Ovary (tissue), 3 donors: ENCODE results near the gene DNASE1.

Experiments used
- CTCF ChIP-seq, 3 donors: fragments of 450-650 bp in 2 of 3; fragments of 200-600 bp in 1 of 3; IDR thresholded peaks; one replicate each; pipeline versions ENCODE4 v1.5.1 to v1.8.0; 2016 to 2022; ENCODE audit warnings: antibody characterized with exemption in 3 of 3, mild to moderate bottlenecking in 1 of 3
- EP300 ChIP-seq: sonication (generic); formaldehyde crosslinking; IDR thresholded peaks from one replicate; pipeline ENCODE4 v1.6.1; 2017; ENCODE audit warnings: antibody characterized with exemption
- POLR2A ChIP-seq: fragments of 450-650 bp; IDR thresholded peaks from one replicate; pipeline ENCODE4 v1.6.1; 2017; ENCODE audit warnings: antibody characterized with exemption, mild to moderate bottlenecking, moderate library complexity
- donor health status: DM: no; HTN: no; CAD: no.

- TF ChIP-seq EP300 (no peak), CTCF (IDR thresholded peaks at IDR 0.05) (no peak), POLR2A (no peak)
Measured at GRCh38 chr16:3645108-3645503, 9.4 kb upstream of the DNASE1 start.
